SU-DHL-6 (cell line): ENCODE data around the gene COL4A1.

Experiments
- H2AFZ ChIP-seq: fragments of 200-600 bp; sonication (generic); 2 replicates; pipeline ENCODE4 v1.6.1; 2014; ENCODE audit warnings: low read depth, mild to moderate bottlenecking, moderate library complexity, mixed read lengths, antibody characterized with exemption, low read length; ENCODE audit not compliant: severe bottlenecking
- H3F3A ChIP-seq: fragments of 200-600 bp; shearing (Covaris generic); 2 replicates; pipeline ENCODE4 v1.6.0; 2016; ENCODE audit warnings: antibody characterized with exemption, mild to moderate bottlenecking; ENCODE audit not compliant: insufficient read depth
- H3K27ac ChIP-seq: fragments of 200-600 bp; sonication (generic); 2 replicates; pipeline ENCODE4 v1.5.1; 2016; ENCODE audit warnings: low read depth, mild to moderate bottlenecking, low read length, moderate library complexity, mixed read lengths
- H3K27me3 ChIP-seq: fragments of 200-600 bp; sonication (generic), shearing (Covaris generic); 2 replicates; pipeline ENCODE4 v1.6.0; 2014; ENCODE audit warnings: mild to moderate bottlenecking, low read length
- H3K36me3 ChIP-seq: fragments of 200-600 bp; sonication (generic); 2 replicates; pipeline ENCODE4 v1.6.1; 2014; ENCODE audit warnings: mild to moderate bottlenecking, low read length, mixed read lengths
- H3K4me2 ChIP-seq: fragments of 300-600, 200-600 bp; shearing (Covaris generic), sonication (generic); 2 replicates; pipeline ENCODE4 v1.6.0; 2014; ENCODE audit warnings: low read length, low read depth, mild to moderate bottlenecking; ENCODE audit not compliant: poor library complexity, severe bottlenecking
- H3K4me3 ChIP-seq: fragments of 200-600 bp; sonication (generic); 2 replicates; pipeline ENCODE4 v1.5.1; 2014; ENCODE audit warnings: antibody characterized with exemption, low read length, mild to moderate bottlenecking, mixed read lengths; ENCODE audit not compliant: insufficient read depth, poor library complexity, severe bottlenecking
- H3K79me2 ChIP-seq: fragments of 200-600 bp; sonication (generic); 2 replicates; pipeline ENCODE4 v1.6.1; 2014; ENCODE audit warnings: mild to moderate bottlenecking, low read length, moderate library complexity; ENCODE audit not compliant: insufficient read depth
- H3K9ac ChIP-seq: fragments of 200-600 bp; sonication (generic); 2 replicates; pipeline ENCODE4 v1.7.0; 2014; ENCODE audit warnings: mild to moderate bottlenecking, low read length
- H3K9me2 ChIP-seq: fragments of 200-600 bp; sonication (generic); replicated peaks from 2 replicates; pipeline ENCODE4 v1.6.1; 2014; ENCODE audit warnings: low read length; ENCODE audit not compliant: insufficient read depth
- H3K9me3 ChIP-seq: fragments of 200-600 bp; sonication (generic); 2 replicates; pipeline ENCODE4 v1.6.1; 2014; ENCODE audit warnings: low read length, mixed read lengths; ENCODE audit not compliant: insufficient read depth
- H4K20me1 ChIP-seq: fragments of 200-600 bp; sonication (generic); 2 replicates; pipeline ENCODE4 v1.6.1; 2014; ENCODE audit warnings: low read depth, mild to moderate bottlenecking, antibody characterized with exemption, low read length, moderate library complexity, mixed read lengths
- EZH2phosphoT487 ChIP-seq: fragments of 200-600 bp; sonication (generic), shearing (Covaris generic); conservative IDR thresholded peaks from 2 replicates; pipeline ENCODE4 v1.6.1; 2018; ENCODE audit warnings: mild to moderate bottlenecking, antibody characterized with exemption, low read length, moderate library complexity, mixed read lengths
- TF ChIP-seq, protein P1 (sequence below): fragments of 200-600 bp; sonication (generic); IDR thresholded peaks from one replicate; pipeline ENCODE4 v1.5.1; 2017; ENCODE audit warnings: antibody characterized with exemption, mild to moderate bottlenecking, low read length, moderate library complexity; ENCODE audit not compliant: insufficient read depth, poor library complexity, severe bottlenecking

COL4A1 gene

DNA sequence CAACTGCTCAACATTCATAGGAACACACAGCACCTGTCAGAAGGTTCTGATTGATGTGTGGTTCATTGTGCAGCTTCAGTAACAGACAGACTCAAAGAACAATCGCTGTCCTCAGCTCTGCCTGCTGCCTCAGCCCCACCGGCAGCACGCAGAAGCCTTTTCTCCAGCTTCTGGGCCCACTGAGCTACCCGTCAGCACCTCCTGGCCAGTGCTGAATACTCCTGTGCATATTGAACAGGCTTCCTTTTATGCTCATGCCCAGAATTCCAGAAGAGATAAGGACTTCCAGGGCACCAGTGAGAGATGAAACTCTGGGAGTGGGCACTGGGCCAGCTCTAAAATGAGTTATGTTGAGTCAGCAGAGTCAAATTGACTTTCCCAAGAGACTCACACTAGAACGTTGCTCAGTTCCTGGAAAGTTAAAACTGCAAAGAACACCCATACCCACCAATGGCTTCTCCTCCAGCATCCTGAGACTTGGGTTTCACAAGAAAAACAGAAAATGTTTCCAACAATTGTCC is 119.3 kb downstream of the COL4A1 start:
- H3K79me2 ChIP-seq: no peaks in the 10 kb centered on the region
- no peak overlapping the region for H3K4me3 ChIP-seq
- no peak overlapping the region for H3K27ac ChIP-seq
- no peak overlapping the region for H2AFZ ChIP-seq
- no peaks in the 10 kb centered on the region for H3K27me3 ChIP-seq
- no peak overlapping the region for H3K9ac ChIP-seq
- no peaks in the 10 kb centered on the region for H3K36me3 ChIP-seq
- TF ChIP-seq EZH2phosphoT487: no peak
- TF ChIP-seq, protein P1, sequence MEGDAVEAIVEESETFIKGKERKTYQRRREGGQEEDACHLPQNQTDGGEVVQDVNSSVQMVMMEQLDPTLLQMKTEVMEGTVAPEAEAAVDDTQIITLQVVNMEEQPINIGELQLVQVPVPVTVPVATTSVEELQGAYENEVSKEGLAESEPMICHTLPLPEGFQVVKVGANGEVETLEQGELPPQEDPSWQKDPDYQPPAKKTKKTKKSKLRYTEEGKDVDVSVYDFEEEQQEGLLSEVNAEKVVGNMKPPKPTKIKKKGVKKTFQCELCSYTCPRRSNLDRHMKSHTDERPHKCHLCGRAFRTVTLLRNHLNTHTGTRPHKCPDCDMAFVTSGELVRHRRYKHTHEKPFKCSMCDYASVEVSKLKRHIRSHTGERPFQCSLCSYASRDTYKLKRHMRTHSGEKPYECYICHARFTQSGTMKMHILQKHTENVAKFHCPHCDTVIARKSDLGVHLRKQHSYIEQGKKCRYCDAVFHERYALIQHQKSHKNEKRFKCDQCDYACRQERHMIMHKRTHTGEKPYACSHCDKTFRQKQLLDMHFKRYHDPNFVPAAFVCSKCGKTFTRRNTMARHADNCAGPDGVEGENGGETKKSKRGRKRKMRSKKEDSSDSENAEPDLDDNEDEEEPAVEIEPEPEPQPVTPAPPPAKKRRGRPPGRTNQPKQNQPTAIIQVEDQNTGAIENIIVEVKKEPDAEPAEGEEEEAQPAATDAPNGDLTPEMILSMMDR: no peak
- no peaks in the 10 kb centered on the region for H3F3A ChIP-seq
- H4K20me1 ChIP-seq: no peaks in the 10 kb centered on the region
- no peak overlapping the region for H3K4me2 ChIP-seq
- no peaks in the 10 kb centered on the region for H3K9me2 ChIP-seq
- H3K9me3 ChIP-seq: no peaks in the 10 kb centered on the region

DNA sequence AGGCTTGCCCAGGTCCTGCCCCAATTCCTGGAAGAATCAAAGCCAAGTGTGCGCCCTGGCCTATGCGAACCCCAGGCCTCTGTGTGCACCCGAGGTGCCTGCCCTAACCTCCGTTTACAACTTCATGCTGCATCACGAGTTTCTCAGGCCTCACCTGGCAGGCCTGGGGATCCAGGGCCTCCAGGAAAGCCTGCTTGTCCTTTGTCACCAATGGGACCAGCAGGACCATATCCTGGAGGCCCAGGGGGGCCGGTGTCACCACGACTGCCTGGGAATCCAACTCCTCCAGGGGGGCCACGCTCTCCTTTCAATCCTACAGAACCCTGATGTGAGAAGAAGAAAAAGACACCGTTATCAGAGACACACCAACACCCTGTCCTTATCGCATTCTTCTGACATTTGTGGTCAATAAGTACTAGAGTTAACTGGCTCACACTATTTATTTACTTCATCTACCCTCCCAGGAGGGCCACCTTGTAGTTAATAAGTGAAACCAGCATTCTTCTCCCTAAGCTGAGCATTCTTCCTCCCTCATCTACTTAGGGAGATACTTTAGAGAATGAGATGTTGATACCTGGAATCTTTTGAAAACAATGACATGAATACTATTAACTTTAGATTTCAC is 120.6 kb downstream of the COL4A1 start:
- Histone ChIP-seq H3K9me3 (no peaks in the 10 kb centered on the region), H3F3A (no peaks in the 10 kb centered on the region), H3K36me3 (no peaks in the 10 kb centered on the region), H3K79me2 (no peaks in the 10 kb centered on the region), H3K27ac (no peak overlapping the region), H3K4me3 (no peak overlapping the region), H3K9ac (no peak overlapping the region), H3K9me2 (no peaks in the 10 kb centered on the region), H3K27me3 (no peaks in the 10 kb centered on the region), H3K4me2 (no peak overlapping the region), H4K20me1 (no peaks in the 10 kb centered on the region), H2AFZ (no peak overlapping the region)
- TF ChIP-seq, protein P1: no peak
- TF ChIP-seq EZH2phosphoT487: no peak

DNA sequence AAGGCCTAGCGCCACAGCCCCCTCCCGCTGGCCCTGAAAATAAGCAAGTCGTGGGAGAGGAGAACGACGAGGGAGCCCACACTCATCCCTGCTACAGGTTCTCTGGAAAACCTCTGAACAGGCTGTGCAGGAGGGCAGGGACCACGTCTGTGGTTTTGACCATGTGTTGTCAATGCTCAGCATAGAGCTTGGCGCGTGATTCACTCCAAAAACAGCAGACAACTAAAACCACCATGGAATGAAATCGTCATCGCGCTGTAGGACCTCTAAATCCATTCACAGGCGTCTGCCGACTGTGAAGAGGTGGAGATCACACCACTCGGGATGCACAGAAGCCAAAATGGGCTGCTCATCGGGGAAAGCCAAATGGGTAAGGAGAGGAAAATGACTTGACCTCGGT is 121.3 kb downstream of the COL4A1 start:
- no peak overlapping the region for H3K27ac ChIP-seq
- no peaks in the 10 kb centered on the region for H3K36me3 ChIP-seq
- no peak overlapping the region for H3K4me2 ChIP-seq
- no peaks in the 10 kb centered on the region for H4K20me1 ChIP-seq
- no peaks in the 10 kb centered on the region for H3K9me3 ChIP-seq
- H2AFZ ChIP-seq: no peak overlapping the region
- H3F3A ChIP-seq: no peaks in the 10 kb centered on the region
- no peaks in the 10 kb centered on the region for H3K9me2 ChIP-seq
- no peak overlapping the region for H3K9ac ChIP-seq
- no peak overlapping the region for H3K4me3 ChIP-seq
- TF ChIP-seq EZH2phosphoT487: no peak
- TF ChIP-seq, protein P1: no peak
- no peaks in the 10 kb centered on the region for H3K79me2 ChIP-seq
- H3K27me3 ChIP-seq: no peaks in the 10 kb centered on the region
